ENCODE measurements around the gene HNF1B. TPM values are rescaled to one million over a fixed set of nuclear protein-coding genes. Genes with fewer than 3 reads are reported as not detected.

HNF1B gene
- total and polyA plus RNA-seq, 12 donors, result not detected

DNA sequence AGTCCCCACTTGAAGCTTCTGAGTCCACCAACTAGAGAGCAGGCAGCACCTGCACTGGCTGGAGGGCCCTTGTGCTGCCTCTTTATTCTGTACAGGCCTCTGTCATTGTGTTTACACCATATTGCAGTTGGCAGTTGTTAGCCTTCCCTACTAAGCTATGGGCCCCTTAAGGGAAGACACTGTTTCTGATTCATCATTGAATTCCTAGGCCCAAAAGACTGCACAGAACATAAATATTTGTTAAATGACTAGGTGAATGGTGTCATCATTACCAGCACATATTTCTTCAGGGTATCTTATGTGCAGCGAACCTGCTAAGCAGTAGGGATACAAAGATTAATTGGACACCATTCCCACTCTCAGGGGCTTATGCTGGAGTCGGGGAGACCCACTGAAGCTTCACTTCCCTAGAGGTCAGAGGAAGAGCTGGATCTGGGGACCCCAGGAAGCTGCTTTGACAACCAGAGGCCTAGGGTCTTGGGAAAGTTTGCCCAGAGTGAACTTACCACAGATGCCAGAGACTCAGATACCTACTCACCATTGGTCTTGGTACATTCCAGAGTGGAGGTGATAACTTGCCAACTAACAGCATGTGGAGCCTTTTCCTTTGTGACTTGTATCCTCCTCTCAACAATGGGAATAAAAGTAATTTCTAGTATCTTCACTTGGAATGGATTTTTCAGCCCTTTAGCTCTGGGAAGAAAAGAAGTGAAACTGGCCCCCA is 72.9 kb downstream of the HNF1B start:
- no peaks in the 10 kb centered on the region for H3K36me3 ChIP-seq
- WGBS, 2 donors, result 89 to 91% methylated on average over 2 of the region's 2 CpGs
- H3K9me3 ChIP-seq, result no peaks in the 10 kb centered on the region
- intact Hi-C loops (cut with DNase I), result loop anchor here in 2 of 10 donors (10.0 kb wide), 1 partner anchor 113 kb away; no protein-coding TSS in a partner anchor
- H3K27ac ChIP-seq, result no peak overlapping the region
- TF ChIP-seq, protein P1, sequence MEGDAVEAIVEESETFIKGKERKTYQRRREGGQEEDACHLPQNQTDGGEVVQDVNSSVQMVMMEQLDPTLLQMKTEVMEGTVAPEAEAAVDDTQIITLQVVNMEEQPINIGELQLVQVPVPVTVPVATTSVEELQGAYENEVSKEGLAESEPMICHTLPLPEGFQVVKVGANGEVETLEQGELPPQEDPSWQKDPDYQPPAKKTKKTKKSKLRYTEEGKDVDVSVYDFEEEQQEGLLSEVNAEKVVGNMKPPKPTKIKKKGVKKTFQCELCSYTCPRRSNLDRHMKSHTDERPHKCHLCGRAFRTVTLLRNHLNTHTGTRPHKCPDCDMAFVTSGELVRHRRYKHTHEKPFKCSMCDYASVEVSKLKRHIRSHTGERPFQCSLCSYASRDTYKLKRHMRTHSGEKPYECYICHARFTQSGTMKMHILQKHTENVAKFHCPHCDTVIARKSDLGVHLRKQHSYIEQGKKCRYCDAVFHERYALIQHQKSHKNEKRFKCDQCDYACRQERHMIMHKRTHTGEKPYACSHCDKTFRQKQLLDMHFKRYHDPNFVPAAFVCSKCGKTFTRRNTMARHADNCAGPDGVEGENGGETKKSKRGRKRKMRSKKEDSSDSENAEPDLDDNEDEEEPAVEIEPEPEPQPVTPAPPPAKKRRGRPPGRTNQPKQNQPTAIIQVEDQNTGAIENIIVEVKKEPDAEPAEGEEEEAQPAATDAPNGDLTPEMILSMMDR (IDR thresholded peaks at IDR 0.05), result no peak
- H3K4me1 ChIP-seq, result no peaks in the 10 kb centered on the region
- DNase-seq, result no peak
- H3K27me3 ChIP-seq, result peaks cover 0 to 6% (median 5%) of the 10 kb centered on the region in 7 donors
- no peak for ATAC-seq
- no peak overlapping the region for H3K4me3 ChIP-seq

DNA sequence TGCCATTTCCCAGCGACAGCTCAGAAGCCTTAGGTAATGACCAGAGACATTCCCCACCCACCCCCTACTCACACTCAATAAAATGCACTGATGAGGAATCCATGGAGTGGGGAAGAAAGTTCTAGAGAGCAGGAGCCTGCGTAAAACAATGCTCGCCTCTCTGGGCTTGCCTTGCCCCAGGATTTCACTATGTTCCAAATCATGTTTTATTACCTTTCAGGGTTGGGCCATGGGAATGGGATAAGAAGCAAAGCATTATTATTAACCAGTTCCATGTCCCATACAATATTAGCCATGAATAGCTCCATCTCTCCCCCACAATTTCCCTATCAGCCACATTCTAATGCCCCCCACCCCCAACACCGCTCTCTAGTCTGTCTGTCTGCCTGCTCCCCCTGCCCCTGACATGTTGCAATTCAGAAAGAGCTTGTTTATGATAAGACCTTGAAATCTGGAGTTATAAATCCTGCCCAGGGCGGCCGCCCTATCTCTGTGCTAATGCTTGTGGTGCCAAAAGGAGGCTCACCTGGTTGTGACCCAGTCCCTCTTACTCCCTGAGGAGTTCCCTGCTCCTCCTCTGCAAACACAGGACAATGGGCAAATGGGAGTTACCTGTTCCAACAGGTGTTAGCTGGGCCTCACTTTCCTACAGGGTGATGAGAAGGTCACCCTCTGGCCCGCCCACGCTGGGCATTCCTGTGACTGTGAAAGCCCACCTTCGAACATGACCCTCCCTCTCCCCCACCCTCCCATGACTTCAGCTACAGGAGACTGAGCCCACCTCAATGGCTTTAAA is 73.6 kb downstream of the HNF1B start:
- Histone ChIP-seq H3K27ac (no peak overlapping the region), H3K9me3 (no peaks in the 10 kb centered on the region), H3K27me3 (peaks cover 0 to 5% (median 0%) of the 10 kb centered on the region in 7 donors), H3K4me1 (no peaks in the 10 kb centered on the region), H3K4me3 (no peak overlapping the region), H3K36me3 (no peaks in the 10 kb centered on the region)
- WGBS, 2 donors, result 84 to 88% methylated on average over 9 of the region's 9 CpGs
- intact Hi-C loops (cut with DNase I), result loop anchor here in 2 of 10 donors (10.0 kb wide), 1 partner anchor 114 kb away; no protein-coding TSS in a partner anchor
- no peak for ATAC-seq
- DNase-seq, result no peak
- TF ChIP-seq, protein P1 (IDR thresholded peaks at IDR 0.05), result no peak

DNA sequence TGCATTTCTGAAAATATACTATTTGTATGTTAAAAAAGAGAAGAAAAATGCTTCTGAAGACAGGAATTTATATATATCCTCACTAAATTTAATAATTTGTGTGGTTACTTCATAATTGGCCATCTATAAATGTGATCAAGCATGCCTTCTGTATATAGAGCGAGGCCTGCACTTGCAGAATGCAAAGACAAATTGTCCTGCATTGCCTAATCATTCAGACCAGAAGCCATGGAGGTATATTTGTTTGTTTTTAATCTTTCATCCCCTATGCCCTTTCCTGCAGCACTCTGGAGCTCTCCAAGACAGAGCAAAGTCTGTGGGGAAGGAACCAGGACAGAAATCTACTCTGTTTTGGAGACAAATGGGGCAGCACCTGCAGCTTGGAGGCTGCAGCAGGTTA is 77.8 kb downstream of the HNF1B start:
- 88 to 93% methylated on average over 1 of the region's 1 CpG for WGBS, 2 donors

DNA sequence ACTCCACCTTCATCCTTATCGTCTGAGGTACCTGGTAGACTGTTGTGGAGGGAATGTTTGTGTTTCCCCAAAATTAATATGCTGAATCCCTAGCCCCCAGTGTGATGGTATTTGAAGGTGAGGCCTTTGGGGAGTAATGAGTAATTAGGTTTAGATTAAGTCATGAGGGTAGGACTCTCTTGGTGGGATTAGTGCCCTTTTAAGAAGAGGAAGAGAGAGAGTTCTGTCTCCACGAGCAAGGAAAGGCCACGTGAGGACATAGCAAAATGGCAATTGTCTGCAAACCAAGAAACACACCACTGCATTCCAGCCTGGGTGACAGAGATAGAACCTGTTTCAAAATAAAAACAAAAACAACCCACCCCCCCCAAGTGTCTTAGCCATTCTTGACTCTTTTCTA is 80.6 kb downstream of the HNF1B start:
- TF ChIP-seq, protein P1 (IDR thresholded peaks at IDR 0.05), result no peak
- Histone ChIP-seq H3K36me3 (no peaks in the 10 kb centered on the region), H3K4me3 (no peak overlapping the region), H3K27me3 (no peaks in the 10 kb centered on the region), H3K4me1 (no peaks in the 10 kb centered on the region), H3K27ac (no peak overlapping the region), H3K9me3 (no peaks in the 10 kb centered on the region)
- intact Hi-C loops (cut with DNase I), result loop anchor here in 1 of 10 donors (5.0 kb wide), 1 partner anchor 48 kb away; no protein-coding TSS in a partner anchor
- 86% methylated on average over 3 of the region's 3 CpGs for WGBS, 2 donors
- ATAC-seq (no peak), DNase-seq (no peak)

More for the DNA sequence above, 77.8 kb downstream of the HNF1B start:
- DNase-seq (no peak), ATAC-seq (no peak)
- Histone ChIP-seq H3K27me3 (no peaks in the 10 kb centered on the region), H3K27ac (no peak overlapping the region), H3K9me3 (no peaks in the 10 kb centered on the region), H3K36me3 (no peaks in the 10 kb centered on the region), H3K4me1 (no peaks in the 10 kb centered on the region), H3K4me3 (no peak overlapping the region)
- TF ChIP-seq, protein P1 (IDR thresholded peaks at IDR 0.05), result no peak
- intact Hi-C loops (cut with DNase I), result no loop called here
